Activated CD8-positive, alpha-beta memory T cell treated with anti-CD3 and anti-CD28 coated beads, Interleukin-2, amount 10 ng/mL, durations not matched to agents 7 days and 5 days (primary cell): Measurements from ENCODE around the gene SDCCAG8. TPM values are rescaled to one million over a fixed set of nuclear protein-coding genes. Genes with fewer than 3 reads are reported as not detected.

Source experiments
- ATAC-seq: fragments of 150-1000 bp; cut with Tn5 transposase; one replicate; pipeline ENCODE4 v1.10.0; 2021; ENCODE audit warnings: moderate library complexity
- CTCF ChIA-PET: fragments of 350-600 bp; sonication (Branson Sonifier 250); formaldehyde crosslinking; loops from one replicate; lab custom pipeline; 2021; ENCODE audit warnings: antibody characterized with exemption; lab: Charles Lee
- DNase-seq: peaks from one replicate; pipeline ENCODE4 v3.0.0-alpha.2; 2020
- H3K27ac Mint-ChIP-seq: one replicate; pipeline ENCODE4 v1.8.0; 2021; ENCODE audit warnings: mild to moderate bottlenecking, mixed read lengths
- H3K27me3 Mint-ChIP-seq: one replicate; pipeline ENCODE4 v1.8.0; 2021; ENCODE audit warnings: mixed read lengths
- H3K36me3 Mint-ChIP-seq: one replicate; pipeline ENCODE4 v1.8.0; 2021; ENCODE audit warnings: mild to moderate bottlenecking, mixed read lengths
- H3K4me1 Mint-ChIP-seq: one replicate; pipeline ENCODE4 v1.8.0; 2021; ENCODE audit warnings: mixed read lengths
- H3K4me3 Mint-ChIP-seq: one replicate; pipeline ENCODE4 v1.8.0; 2021; ENCODE audit warnings: mild to moderate bottlenecking, moderate library complexity, mixed read lengths
- H3K9me3 Mint-ChIP-seq: one replicate; pipeline ENCODE4 v1.8.0; 2022; ENCODE audit warnings: low read depth, mixed read lengths
- total RNA-seq, 2 experiments: library from RNA; stranded (reverse); gene quantifications; one replicate each; pipeline ENCODE4 v1.2.3, GENCODE V29; 2021

Gene SDCCAG8
- total RNA-seq, 2 experiments from 2014 or later = 14.9 to 27.1 TPM

DNA sequence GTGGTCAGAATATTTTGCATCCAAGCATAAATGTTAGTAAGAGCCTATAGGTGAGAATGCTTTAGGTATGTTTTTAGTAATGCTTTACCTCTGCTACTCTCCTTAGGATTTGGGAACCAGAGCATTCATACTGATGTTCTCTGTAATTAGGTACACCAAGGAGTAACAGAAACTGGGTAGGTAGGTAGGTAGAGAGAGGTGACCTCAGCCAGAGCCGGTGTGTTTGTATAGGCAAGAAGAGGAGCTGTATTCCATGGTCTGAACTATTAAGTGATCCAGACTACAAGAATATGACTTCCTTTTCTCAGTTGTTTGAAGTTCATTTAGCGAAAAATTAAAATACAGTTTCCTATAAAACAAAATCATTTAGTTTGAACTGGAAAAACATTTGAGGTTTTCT is 108.5 kb downstream of the SDCCAG8 start:
- CTCF ChIA-PET = interaction anchor here (0.8 kb wide), 1 partner anchor 384 kb away, joined by 3 read pairs; no protein-coding TSS in a partner anchor
- H3K36me3 Mint-ChIP-seq = peaks cover 14% of the 10 kb centered on the region
- H3K9me3 Mint-ChIP-seq = no peaks in the 10 kb centered on the region
- no peak for DNase-seq
- no peak for ATAC-seq
- H3K4me1 Mint-ChIP-seq = no peaks in the 10 kb centered on the region
- no peaks in the 10 kb centered on the region for H3K27me3 Mint-ChIP-seq
- H3K4me3 Mint-ChIP-seq = no peak overlapping the region
- H3K27ac Mint-ChIP-seq = no peak overlapping the region

DNA sequence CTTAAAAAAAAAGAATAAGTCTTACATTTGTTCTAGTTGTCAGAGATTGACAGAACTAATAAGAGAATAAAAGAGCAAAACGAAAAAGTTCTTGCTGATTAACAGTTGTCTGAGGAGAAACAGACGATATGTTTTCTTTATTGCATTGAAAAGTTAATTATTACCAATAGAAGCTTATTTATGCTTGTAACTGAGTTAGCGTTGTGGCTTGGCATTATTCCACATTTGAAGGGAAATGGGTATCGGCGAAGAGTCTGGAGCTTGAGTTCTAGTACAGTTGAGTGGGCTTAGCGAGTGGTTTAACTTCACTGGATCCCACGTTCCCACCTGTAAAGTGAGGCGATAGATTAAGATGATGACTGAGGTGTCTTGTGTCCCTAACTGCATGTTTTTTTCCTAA is 109.0 kb downstream of the SDCCAG8 start:
- H3K27ac Mint-ChIP-seq = no peak overlapping the region
- no peak overlapping the region for H3K4me3 Mint-ChIP-seq
- no peaks in the 10 kb centered on the region for H3K27me3 Mint-ChIP-seq
- peaks cover 1% of the 10 kb centered on the region for H3K9me3 Mint-ChIP-seq
- no peak for ATAC-seq
- no peak for DNase-seq
- CTCF ChIA-PET = no interaction called here
- no peaks in the 10 kb centered on the region for H3K4me1 Mint-ChIP-seq
- peaks cover 17% of the 10 kb centered on the region for H3K36me3 Mint-ChIP-seq

DNA sequence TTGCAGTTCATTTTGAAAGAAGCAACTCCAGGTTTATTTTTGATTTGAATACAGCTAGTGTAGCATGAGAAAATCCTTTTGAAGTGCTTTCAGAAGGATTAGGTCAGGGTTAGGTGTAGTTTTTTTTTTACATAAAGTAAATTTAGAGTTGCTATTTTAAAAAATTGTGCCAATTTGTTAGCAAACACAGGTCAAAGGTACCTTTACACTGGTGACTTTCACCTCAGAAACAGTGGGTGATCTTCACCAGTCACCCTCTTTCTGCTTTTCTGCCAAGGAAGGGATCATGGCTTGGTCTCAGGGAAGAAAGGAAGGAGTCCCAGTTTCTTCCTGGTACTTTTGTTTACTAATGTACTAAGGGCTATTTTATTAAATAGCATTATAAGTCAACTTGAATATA is 111.5 kb downstream of the SDCCAG8 start:
- no peak for ATAC-seq
- peaks cover 2% of the 10 kb centered on the region for H3K9me3 Mint-ChIP-seq
- no peaks in the 10 kb centered on the region for H3K4me1 Mint-ChIP-seq
- H3K4me3 Mint-ChIP-seq = no peak overlapping the region
- H3K27ac Mint-ChIP-seq = no peak overlapping the region
- no peak for DNase-seq
- CTCF ChIA-PET = no interaction called here
- peaks cover 10% of the 10 kb centered on the region for H3K36me3 Mint-ChIP-seq
- no peaks in the 10 kb centered on the region for H3K27me3 Mint-ChIP-seq

DNA sequence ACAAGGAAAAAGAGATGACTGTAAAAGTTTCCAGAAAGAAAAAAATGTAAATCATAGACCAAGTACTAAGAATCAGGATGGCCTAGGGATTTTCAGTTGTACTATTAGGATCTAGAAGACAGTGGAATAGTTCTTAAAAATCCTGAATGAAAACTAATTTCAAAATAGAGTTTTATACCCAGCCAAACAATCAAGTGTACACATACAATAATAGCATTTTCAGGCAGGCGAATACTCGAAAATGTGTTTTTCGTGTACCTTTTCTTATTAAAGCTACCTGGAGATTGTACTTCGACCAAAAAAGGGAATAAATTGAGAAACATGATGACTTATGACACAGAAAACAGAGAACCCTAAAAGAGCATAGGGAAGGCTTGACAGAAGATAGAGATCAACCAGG is 118.6 kb downstream of the SDCCAG8 start:
- DNase-seq (no peak), ATAC-seq (no peak)
- no peaks in the 10 kb centered on the region for H3K27me3 Mint-ChIP-seq
- peaks cover 6% of the 10 kb centered on the region for H3K9me3 Mint-ChIP-seq
- CTCF ChIA-PET = no interaction called here
- H3K27ac Mint-ChIP-seq = no peak overlapping the region
- H3K4me1 Mint-ChIP-seq = no peaks in the 10 kb centered on the region
- peaks cover 25% of the 10 kb centered on the region for H3K36me3 Mint-ChIP-seq
- no peak overlapping the region for H3K4me3 Mint-ChIP-seq

- Mint-ChIP-seq H3K9me3 (peaks cover 4% of the 10 kb centered on the region), H3K4me1 (no peaks in the 10 kb centered on the region), H3K27me3 (no peaks in the 10 kb centered on the region), H3K4me3 (no peak overlapping the region), H3K27ac (no peak overlapping the region), H3K36me3 (peaks cover 22% of the 10 kb centered on the region)
- CTCF ChIA-PET = no interaction called here
- ATAC-seq = no peak
- DNase-seq = no peak
Observed at GRCh38 chr1:243375596-243375995, 119.8 kb downstream of the SDCCAG8 start.

- DNase-seq (no peak), ATAC-seq (no peak)
- Mint-ChIP-seq H3K27me3 (no peaks in the 10 kb centered on the region), H3K27ac (no peak overlapping the region), H3K4me3 (no peak overlapping the region), H3K36me3 (peaks cover 24% of the 10 kb centered on the region), H3K9me3 (peaks cover 4% of the 10 kb centered on the region), H3K4me1 (no peaks in the 10 kb centered on the region)
- CTCF ChIA-PET = interaction anchor here (1.3 kb wide), 1 partner anchor 11 kb away, joined by 4 read pairs; no protein-coding TSS in a partner anchor
Observed at GRCh38 chr1:243378669-243379068, 122.8 kb downstream of the SDCCAG8 start.

GRCh38 chr1:243379208-243379607 is 123.4 kb downstream of the SDCCAG8 start:
- Mint-ChIP-seq H3K9me3 (no peaks in the 10 kb centered on the region), H3K4me1 (no peaks in the 10 kb centered on the region), H3K27ac (no peak overlapping the region), H3K27me3 (no peaks in the 10 kb centered on the region), H3K4me3 (no peak overlapping the region), H3K36me3 (peaks cover 19% of the 10 kb centered on the region)
- CTCF ChIA-PET = interaction anchor here (1.3 kb wide), 1 partner anchor 11 kb away, joined by 4 read pairs; no protein-coding TSS in a partner anchor
- no peak for DNase-seq
- ATAC-seq = no peak

DNA sequence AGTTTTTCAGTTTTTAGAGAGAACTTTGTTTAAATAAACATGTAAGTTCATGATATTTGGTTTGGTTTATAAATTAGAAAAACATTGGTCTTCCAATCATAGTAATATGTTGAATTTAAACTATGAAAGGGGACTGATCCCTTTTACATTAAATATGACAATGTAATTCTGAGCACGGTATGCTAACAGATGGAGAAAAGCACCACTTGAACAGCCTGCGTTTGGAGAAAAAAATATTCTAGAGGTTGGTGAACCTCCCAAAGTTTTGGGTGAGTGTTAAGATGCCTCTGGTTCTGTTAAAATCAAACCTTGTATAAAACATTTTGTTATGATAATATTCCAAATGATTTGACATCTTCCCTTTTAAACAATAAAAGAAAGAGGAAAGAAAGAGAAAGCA is 123.9 kb downstream of the SDCCAG8 start:
- DNase-seq = no peak
- H3K4me1 Mint-ChIP-seq = no peaks in the 10 kb centered on the region
- H3K27ac Mint-ChIP-seq = no peak overlapping the region
- H3K4me3 Mint-ChIP-seq = no peak overlapping the region
- no peaks in the 10 kb centered on the region for H3K27me3 Mint-ChIP-seq
- CTCF ChIA-PET = no interaction called here
- peaks cover 16% of the 10 kb centered on the region for H3K36me3 Mint-ChIP-seq
- no peak for ATAC-seq
- H3K9me3 Mint-ChIP-seq = no peaks in the 10 kb centered on the region

- Mint-ChIP-seq H3K4me1 (peaks cover 11% of the 10 kb centered on the region), H3K9me3 (no peaks in the 10 kb centered on the region), H3K27ac (no peak overlapping the region), H3K36me3 (no peaks in the 10 kb centered on the region), H3K4me3 (no peak overlapping the region), H3K27me3 (no peaks in the 10 kb centered on the region)
- no peak for DNase-seq
- CTCF ChIA-PET = no interaction called here
- ATAC-seq = no peak
Observed at GRCh38 chr1:243388276-243388675, 132.4 kb downstream of the SDCCAG8 start.

- CTCF ChIA-PET = interaction anchor here (1.3 to 1.5 kb wide), 2 partner anchors 11 to 12 kb away, joined by 4 read pairs; no protein-coding TSS in a partner anchor
- Mint-ChIP-seq H3K4me1 (peaks cover 11% of the 10 kb centered on the region), H3K4me3 (no peak overlapping the region), H3K27me3 (no peaks in the 10 kb centered on the region), H3K9me3 (no peaks in the 10 kb centered on the region), H3K36me3 (no peaks in the 10 kb centered on the region), H3K27ac (peak overlapping the region; percentile 47)
- ATAC-seq = peak; percentile 33
- DNase-seq = no peak
Observed at GRCh38 chr1:243390162-243390791, 134.4 kb downstream of the SDCCAG8 start.

- Mint-ChIP-seq H3K36me3 (no peaks in the 10 kb centered on the region), H3K27ac (no peak overlapping the region), H3K27me3 (no peaks in the 10 kb centered on the region), H3K4me3 (no peak overlapping the region), H3K9me3 (no peaks in the 10 kb centered on the region), H3K4me1 (peaks cover 11% of the 10 kb centered on the region)
- no peak for DNase-seq
- CTCF ChIA-PET = no interaction called here
- no peak for ATAC-seq
Observed at GRCh38 chr1:243391355-243391754, 135.5 kb downstream of the SDCCAG8 start.

DNA sequence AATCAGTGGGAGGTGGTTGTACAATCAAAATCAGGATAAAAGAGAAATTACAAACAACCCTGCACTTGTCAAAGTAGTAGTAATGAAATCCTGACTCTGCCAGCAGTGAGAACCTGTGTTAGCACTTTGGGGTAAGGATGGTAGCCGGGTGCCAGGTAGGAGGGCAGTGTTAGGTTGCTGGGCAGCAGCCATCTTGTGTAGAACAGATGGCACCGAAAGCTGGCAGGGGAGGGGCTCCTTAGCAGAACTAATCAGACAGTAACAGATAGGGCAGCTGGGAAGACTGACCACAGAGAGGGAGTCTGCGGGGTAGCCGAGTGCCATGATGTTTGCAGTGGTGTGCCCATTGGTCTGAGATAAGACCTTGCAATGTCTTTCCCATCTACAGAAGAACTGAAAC is 137.3 kb downstream of the SDCCAG8 start:
- Mint-ChIP-seq H3K36me3 (no peaks in the 10 kb centered on the region), H3K4me1 (peaks cover 11% of the 10 kb centered on the region), H3K27me3 (no peaks in the 10 kb centered on the region), H3K9me3 (no peaks in the 10 kb centered on the region), H3K27ac (no peak overlapping the region), H3K4me3 (no peak overlapping the region)
- no peak for DNase-seq
- CTCF ChIA-PET = no interaction called here
- no peak for ATAC-seq

DNA sequence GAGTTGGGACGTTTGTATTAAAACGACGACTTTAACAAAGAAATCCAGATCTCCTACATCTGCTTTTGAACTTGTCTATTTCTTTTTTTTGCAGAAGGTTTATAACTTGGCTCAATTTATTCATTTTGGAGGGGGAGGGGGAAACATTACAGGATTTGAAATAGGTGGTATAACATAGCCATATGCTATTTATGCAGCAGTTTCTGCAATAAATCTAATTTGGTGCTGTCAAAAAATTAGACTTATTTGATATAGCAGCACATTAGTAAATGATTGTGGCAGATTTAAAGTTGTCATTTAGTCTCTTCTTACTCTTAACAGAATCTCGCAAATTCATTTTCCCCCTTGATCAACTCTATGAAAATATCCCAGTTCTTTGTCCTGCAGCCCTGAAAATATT is 138.2 kb downstream of the SDCCAG8 start:
- Mint-ChIP-seq H3K4me3 (no peak overlapping the region), H3K4me1 (peaks cover 11% of the 10 kb centered on the region), H3K27ac (no peak overlapping the region), H3K27me3 (no peaks in the 10 kb centered on the region), H3K9me3 (no peaks in the 10 kb centered on the region), H3K36me3 (no peaks in the 10 kb centered on the region)
- no peak for ATAC-seq
- CTCF ChIA-PET = no interaction called here
- DNase-seq = no peak

- H3K27me3 Mint-ChIP-seq = no peaks in the 10 kb centered on the region
- H3K4me1 Mint-ChIP-seq = peaks cover 9% of the 10 kb centered on the region
- no peak overlapping the region for H3K27ac Mint-ChIP-seq
- ATAC-seq (no peak), DNase-seq (no peak)
- no peaks in the 10 kb centered on the region for H3K9me3 Mint-ChIP-seq
- no peak overlapping the region for H3K4me3 Mint-ChIP-seq
- no peaks in the 10 kb centered on the region for H3K36me3 Mint-ChIP-seq
- CTCF ChIA-PET = no interaction called here
Observed at GRCh38 chr1:243394601-243395464, 139.0 kb downstream of the SDCCAG8 start.
